NOMO-1 (cell line): ENCODE measurements around the gene DHTKD1.
"Not testable (repeated sequence)": the region's sequence is repeated elsewhere in the genome, so short reads cannot be mapped to it uniquely, and the experiment has no call there.

Experiments used
- DNase-seq, 2 experiments: peaks; one replicate each; lab custom pipeline; 2025; ENCODE audit not compliant: unreplicated experiment in 2 of 2; lab: John Stamatoyannopoulos, UW

The DHTKD1 gene

DNA sequence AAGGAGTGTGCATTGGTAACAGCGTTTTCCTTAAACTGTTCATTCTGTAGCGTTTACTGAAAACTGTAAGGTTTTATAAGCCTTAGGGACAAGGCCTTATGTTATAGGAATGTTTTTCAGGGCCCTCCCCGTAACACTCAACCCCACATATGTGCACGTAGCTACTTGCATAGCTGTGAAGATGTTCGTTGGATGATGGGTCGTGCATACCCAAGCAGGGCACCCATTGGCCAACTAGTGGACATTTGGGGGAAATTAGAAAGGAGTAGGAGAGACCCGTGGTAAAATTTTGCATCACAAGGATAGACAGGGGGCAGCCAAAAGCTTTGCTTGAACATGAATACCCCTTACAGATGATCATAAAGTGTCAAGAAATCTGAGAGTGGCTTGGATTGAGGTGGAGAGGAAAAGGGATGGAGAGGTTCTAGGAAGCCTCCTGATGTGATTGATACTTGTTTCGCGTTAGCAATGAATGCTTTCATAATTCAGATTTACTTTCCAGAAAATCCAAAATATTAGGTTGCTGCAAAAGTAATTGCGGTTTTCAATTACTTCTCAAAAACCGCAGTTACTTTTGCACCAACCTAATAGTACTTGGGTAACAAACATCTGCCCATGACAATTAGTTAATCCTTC lies 61.6 kb downstream of the DHTKD1 start:
- DNase-seq = peak; percentile 42 to 68

GRCh38 chr10:12135631-12136030 lies 66.9 kb downstream of the DHTKD1 start:
- no peak for DNase-seq

DNA sequence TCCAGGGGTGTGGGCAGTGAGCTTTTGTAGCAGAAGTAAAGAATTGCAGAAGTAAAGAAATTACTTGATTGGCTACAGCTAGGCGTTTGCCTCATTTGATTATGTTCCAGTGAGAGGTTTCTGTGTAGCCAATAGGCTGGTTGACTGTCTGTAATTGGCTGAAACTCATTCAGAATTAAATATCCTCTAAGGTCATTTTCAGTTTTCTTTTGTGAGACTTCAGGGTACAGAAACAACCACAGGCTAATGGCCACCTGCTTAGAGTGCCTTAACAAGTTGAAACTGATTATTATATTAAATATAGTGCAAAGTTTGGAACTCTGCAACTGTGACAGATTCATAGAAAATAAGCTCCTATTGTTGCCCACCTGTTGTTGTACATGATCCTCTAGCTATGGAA lies 71.3 kb downstream of the DHTKD1 start:
- no peak for DNase-seq

- DNase-seq = no peak
Observed at GRCh38 chr10:12144538-12144937, 75.8 kb downstream of the DHTKD1 start.

- no peak for DNase-seq
Observed at GRCh38 chr10:12150163-12150562, 81.4 kb downstream of the DHTKD1 start.

- no peak for DNase-seq
Observed at GRCh38 chr10:12154516-12154915, 85.8 kb downstream of the DHTKD1 start.

DNA sequence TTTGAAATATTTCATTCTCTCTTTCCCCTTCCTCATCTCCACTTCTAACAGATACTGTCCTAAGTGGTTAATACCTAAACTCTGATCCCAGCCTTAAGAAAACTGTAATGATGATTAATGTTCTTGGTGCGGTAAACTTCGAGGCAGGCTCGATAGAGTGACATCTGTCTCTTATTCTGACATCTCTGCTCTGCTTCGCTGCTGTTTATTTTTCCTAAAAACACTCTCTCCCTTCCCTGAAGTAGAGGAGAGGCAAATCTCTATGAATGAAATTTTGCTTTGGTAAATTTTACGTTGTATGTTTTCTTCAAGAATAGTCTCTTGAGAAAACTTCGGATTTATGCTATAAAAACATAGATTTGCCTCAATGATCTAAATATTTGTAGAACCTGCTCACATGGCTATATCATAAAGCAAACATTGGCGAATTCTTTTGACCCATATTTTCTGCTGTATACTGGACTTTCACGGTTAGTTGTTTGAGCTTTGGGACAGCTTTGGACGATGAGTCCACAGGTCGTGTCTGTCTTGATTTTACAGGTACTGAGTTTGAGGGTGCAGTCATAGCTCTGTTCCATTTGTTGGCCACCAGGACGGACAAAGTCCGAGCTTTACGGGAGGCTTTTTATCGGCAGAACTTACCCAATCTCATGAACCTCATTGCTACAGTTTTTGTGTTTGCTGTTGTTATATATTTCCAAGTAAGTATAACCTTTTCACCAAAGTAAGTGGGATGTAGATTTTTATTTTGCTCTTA lies 87.8 kb downstream of the DHTKD1 start:
- no peak for DNase-seq

DNA sequence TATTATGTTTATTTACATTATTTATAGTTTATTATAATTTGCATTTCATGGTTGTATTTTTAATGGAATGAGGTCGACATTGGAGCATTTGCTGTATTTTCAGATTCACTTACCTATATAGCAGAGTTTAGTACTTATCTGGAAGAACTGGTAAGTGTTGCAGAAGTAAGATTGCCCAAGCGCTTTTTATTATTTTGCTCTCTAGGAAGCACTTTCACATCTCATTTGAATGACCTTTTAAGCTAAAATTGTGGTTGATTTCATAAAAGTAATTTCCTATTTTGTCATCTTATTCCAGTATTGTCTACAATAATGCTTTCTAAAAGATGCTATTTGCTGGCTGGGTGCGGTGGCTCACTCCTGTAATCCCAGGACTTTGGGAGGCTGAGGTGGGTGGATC lies 89.4 kb downstream of the DHTKD1 start:
- peak; percentile 84 to 95 for DNase-seq

GRCh38 chr10:12160664-12161063 lies 91.9 kb downstream of the DHTKD1 start:
- no peak for DNase-seq

- DNase-seq = no peak
Observed at GRCh38 chr10:12162927-12163326, 94.2 kb downstream of the DHTKD1 start.

GRCh38 chr10:12164085-12164484 lies 95.3 kb downstream of the DHTKD1 start:
- no peak for DNase-seq

GRCh38 chr10:12165036-12165435 lies 96.3 kb downstream of the DHTKD1 start:
- no peak for DNase-seq

GRCh38 chr10:12165999-12166775 lies 97.4 kb downstream of the DHTKD1 start:
- DNase-seq = no peak

- DNase-seq = not testable (repeated sequence)
Observed at GRCh38 chr10:12171512-12171911, 102.8 kb downstream of the DHTKD1 start.
